ENCODE results near the gene ZNF555. TPM values are rescaled to one million over a fixed set of nuclear protein-coding genes. Genes with fewer than 3 reads are reported as not detected.

The ZNF555 gene
- total RNA-seq, 1 donor from 2014 or later, result 7.7 TPM

DNA sequence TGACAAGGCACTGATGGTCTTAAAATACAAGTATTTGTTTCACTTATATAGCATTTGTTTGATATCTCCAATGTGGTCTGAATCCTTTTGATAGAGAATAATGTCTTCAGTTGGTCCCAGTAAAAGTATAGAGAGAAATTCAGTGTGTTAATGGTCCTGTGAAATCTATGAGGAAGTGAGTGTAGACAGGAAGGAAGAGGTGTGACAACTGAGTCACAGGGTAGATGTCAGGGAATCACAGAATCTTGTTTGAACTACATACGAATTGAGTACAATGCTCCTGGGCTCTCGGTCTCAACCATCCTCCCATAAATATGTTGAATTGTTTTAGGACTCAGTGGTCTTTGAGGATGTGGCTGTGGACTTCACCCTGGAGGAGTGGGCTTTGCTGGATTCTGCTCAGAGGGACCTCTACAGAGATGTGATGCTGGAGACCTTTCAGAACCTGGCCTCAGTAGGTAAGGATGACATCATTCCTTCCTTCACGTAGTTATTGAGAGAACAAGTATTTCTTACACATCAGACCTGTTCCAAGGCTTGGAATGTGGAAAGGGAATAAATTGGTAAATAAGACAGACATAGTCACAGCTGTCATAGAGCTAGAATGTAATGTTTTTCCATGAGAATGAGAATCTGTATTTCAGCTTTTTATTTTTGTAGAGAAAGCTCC is 9.1 kb downstream of the ZNF555 start:
- Histone ChIP-seq H3K4me3 (no peak overlapping the region), H3K4me1 (no peaks in the 10 kb centered on the region), H3K27ac (no peak overlapping the region), H3K9me3 (peaks cover 70% of the 10 kb centered on the region), H3K36me3 (peaks cover 32% of the 10 kb centered on the region), H3K27me3 (ENCODE audit: low read depth) (no peaks in the 10 kb centered on the region)
- ATAC-seq, result no peak
- intact Hi-C loops (cut with DNase I), result no loop called here
- TF ChIP-seq, protein P1, sequence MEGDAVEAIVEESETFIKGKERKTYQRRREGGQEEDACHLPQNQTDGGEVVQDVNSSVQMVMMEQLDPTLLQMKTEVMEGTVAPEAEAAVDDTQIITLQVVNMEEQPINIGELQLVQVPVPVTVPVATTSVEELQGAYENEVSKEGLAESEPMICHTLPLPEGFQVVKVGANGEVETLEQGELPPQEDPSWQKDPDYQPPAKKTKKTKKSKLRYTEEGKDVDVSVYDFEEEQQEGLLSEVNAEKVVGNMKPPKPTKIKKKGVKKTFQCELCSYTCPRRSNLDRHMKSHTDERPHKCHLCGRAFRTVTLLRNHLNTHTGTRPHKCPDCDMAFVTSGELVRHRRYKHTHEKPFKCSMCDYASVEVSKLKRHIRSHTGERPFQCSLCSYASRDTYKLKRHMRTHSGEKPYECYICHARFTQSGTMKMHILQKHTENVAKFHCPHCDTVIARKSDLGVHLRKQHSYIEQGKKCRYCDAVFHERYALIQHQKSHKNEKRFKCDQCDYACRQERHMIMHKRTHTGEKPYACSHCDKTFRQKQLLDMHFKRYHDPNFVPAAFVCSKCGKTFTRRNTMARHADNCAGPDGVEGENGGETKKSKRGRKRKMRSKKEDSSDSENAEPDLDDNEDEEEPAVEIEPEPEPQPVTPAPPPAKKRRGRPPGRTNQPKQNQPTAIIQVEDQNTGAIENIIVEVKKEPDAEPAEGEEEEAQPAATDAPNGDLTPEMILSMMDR (IDR thresholded peaks at IDR 0.05), result no peak
- no peak for DNase-seq

DNA sequence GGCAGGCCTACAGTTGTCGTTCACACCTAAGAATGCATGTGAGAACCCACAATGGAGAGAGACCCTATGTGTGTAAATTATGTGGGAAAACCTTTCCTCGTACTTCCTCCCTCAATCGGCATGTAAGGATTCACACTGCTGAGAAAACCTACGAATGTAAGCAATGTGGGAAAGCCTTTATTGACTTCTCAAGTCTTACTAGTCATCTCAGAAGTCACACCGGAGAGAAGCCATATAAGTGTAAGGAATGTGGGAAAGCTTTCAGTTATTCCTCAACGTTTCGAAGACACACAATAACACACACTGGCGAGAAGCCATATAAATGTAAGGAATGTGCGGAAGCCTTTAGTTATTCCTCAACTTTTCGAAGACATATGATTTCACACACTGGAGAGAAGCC is 11.3 kb downstream of the ZNF555 start:
- Histone ChIP-seq H3K4me3 (no peak overlapping the region), H3K36me3 (peaks cover 32% of the 10 kb centered on the region), H3K27me3 (ENCODE audit: low read depth) (no peaks in the 10 kb centered on the region), H3K4me1 (no peaks in the 10 kb centered on the region), H3K9me3 (peaks cover 83% of the 10 kb centered on the region), H3K27ac (no peak overlapping the region)
- TF ChIP-seq, protein P1 (IDR thresholded peaks at IDR 0.05), result no peak
- intact Hi-C loops (cut with DNase I), result no loop called here
- DNase-seq (no peak), ATAC-seq (no peak)

DNA sequence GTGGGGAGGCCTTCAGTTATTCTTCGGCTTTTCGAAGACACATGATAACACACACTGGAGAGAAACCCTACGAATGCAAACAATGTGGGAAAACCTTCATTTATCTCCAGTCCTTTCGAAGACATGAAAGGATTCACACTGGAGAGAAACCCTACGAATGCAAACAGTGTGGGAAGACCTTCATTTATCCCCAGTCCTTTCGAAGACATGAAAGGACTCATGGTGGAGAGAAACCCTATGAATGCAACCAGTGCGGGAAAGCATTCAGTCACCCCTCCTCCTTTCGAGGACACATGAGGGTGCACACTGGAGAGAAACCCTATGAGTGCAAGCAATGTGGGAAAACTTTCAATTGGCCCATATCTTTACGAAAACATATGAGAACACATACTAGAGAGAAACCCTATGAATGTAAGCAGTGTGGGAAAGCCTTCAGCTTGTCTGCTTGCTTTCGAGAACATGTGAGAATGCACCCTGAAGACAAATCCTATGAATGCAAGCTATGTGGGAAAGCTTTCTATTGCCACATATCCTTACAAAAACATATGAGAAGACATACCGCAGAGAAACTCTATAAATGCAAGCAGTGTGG is 11.8 kb downstream of the ZNF555 start:
- TF ChIP-seq, protein P1 (IDR thresholded peaks at IDR 0.05), result no peak
- H3K4me3 ChIP-seq, result no peak overlapping the region
- H3K27me3 ChIP-seq (ENCODE audit: low read depth), result no peaks in the 10 kb centered on the region
- H3K27ac ChIP-seq, result no peak overlapping the region
- H3K9me3 ChIP-seq, result peaks cover 83% of the 10 kb centered on the region
- H3K4me1 ChIP-seq, result no peaks in the 10 kb centered on the region
- ATAC-seq (no peak), DNase-seq (no peak)
- peaks cover 32% of the 10 kb centered on the region for H3K36me3 ChIP-seq
- intact Hi-C loops (cut with DNase I), result no loop called here

DNA sequence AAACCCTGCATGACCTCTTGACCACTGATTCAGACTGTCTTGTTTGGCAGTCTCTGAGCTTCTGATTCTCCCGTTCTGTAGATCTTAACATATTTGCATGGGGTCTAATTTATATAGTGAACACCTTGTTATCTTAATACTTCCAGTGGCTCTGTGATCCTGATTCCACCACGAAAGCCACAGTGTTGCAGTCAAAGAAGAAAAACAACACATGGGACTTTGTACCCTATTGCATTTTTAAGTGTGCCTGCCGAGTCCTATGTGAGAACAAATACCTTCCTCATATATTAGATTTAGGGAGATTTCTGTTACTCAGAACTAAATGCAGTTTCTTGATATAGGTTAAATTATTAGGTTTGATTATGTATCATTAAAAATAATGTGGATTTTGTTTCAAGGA is 13.6 kb downstream of the ZNF555 start:
- no peak overlapping the region for H3K27ac ChIP-seq
- DNase-seq, result no peak
- ATAC-seq, result no peak
- peaks cover 91% of the 10 kb centered on the region for H3K9me3 ChIP-seq
- H3K36me3 ChIP-seq, result peaks cover 32% of the 10 kb centered on the region
- no peak overlapping the region for H3K4me3 ChIP-seq
- intact Hi-C loops (cut with DNase I), result no loop called here
- no peaks in the 10 kb centered on the region for H3K4me1 ChIP-seq
- TF ChIP-seq, protein P1 (IDR thresholded peaks at IDR 0.05), result no peak
- no peaks in the 10 kb centered on the region for H3K27me3 ChIP-seq (ENCODE audit: low read depth)

DNA sequence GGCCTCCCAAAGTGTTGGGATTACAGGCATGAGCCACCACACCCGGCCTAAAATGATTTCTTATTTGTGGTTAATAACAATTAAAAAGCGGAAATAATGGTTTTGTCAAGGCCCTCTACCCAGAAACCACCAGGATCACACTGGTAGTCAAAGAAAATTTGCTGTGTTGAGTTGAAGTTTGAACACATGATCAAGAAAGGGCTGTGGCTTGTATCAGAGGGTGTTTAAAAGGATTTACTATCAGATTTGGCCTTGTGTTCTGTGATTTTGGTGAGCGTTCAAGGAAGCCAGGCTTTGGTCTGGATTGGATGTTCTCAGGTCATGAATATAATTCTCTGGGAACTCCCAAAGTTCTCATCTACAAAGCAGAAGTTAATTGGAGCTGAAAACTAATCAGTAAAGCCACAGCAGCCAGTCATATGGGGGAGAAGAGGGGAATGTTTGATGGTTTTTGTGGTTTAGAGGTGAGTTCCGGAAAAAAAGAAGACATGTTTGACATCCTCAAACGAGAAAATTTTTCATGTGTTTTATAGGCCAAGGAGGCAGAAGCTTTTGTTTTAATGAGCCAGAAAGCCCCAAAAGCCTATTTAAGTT is 15.3 kb downstream of the ZNF555 start:
- peaks cover 21% of the 10 kb centered on the region for H3K36me3 ChIP-seq
- peaks cover 79% of the 10 kb centered on the region for H3K9me3 ChIP-seq
- H3K4me3 ChIP-seq, result no peak overlapping the region
- DNase-seq (no peak), ATAC-seq (no peak)
- TF ChIP-seq, protein P1 (IDR thresholded peaks at IDR 0.05), result no peak
- H3K27ac ChIP-seq, result no peak overlapping the region
- no peaks in the 10 kb centered on the region for H3K27me3 ChIP-seq (ENCODE audit: low read depth)
- intact Hi-C loops (cut with DNase I), result no loop called here
- H3K4me1 ChIP-seq, result no peaks in the 10 kb centered on the region

All from lower lobe of right lung (tissue), 2 donors.